Transverse colon (tissue), 4 donors: ENCODE measurements around the gene CATSPERD. TPM values are rescaled to one million over a fixed set of nuclear protein-coding genes. Genes with fewer than 3 reads are reported as not detected.

Experiments used
- DNase-seq: peaks from one replicate; pipeline ENCODE4 v3.0.0-alpha.2; 2019
- H3K27ac ChIP-seq, 4 donors: fragments of 200-600 bp; sonication (generic); 2 replicates each; pipeline ENCODE4 v1.5.1; 2016 to 2018; ENCODE audit warnings: inconsistent platforms in 4 of 4
- H3K27me3 ChIP-seq: fragments of 200-600 bp; sonication (generic); 2 replicates; pipeline ENCODE4 v1.5.1; 2017; ENCODE audit warnings: inconsistent platforms
- H3K36me3 ChIP-seq, 4 donors: fragments of 200-600 bp; sonication (generic); 2 replicates each; pipeline ENCODE4 v1.5.1; 2017 to 2019; ENCODE audit warnings: inconsistent platforms in 4 of 4
- H3K4me1 ChIP-seq, 4 donors: fragments of 200-600 bp; sonication (generic); 2 replicates each; pipeline ENCODE4 v1.5.1; 2017 to 2020; ENCODE audit warnings: inconsistent platforms in 4 of 4
- H3K4me3 ChIP-seq, 4 donors: fragments of 200-600 bp; sonication (generic); 1 replicate in 1 of 4; 2 replicates in 3 of 4; pipeline versions ENCODE4 v1.5.1 to v1.6.1; 2017 to 2019; ENCODE audit warnings: inconsistent platforms in 4 of 4
- H3K9me3 ChIP-seq, 2 donors: fragments of 200-600 bp; sonication (generic); 2 replicates each; pipeline ENCODE4 v1.5.1; 2017 to 2019; ENCODE audit warnings: inconsistent platforms in 2 of 2
- EP300 ChIP-seq: sonication (generic); formaldehyde crosslinking; IDR thresholded peaks from one replicate; pipeline ENCODE4 v1.6.1; 2017; ENCODE audit warnings: antibody characterized with exemption, low read depth
- POLR2A ChIP-seq: fragments of 450-650 bp; IDR thresholded peaks from one replicate; pipeline ENCODE4 v1.6.1; 2016; ENCODE audit warnings: antibody characterized with exemption, mild to moderate bottlenecking, moderate library complexity
- POLR2AphosphoS5 ChIP-seq, 3 donors: sonication (generic); formaldehyde crosslinking; IDR thresholded peaks; one replicate each; pipeline ENCODE4 v1.6.1; 2016; ENCODE audit warnings: antibody characterized with exemption in 3 of 3
- WGBS, 2 donors: methylation state at CpG; one replicate each; pipeline ENCODE4 v1.1.5; 2018; ENCODE audit warnings: low coverage in 1 of 2; 5-methylcytosine and 5-hydroxymethylcytosine counted together
- in situ Hi-C, 4 donors: fragments of 200-750 bp; cut with MboI; loops; one replicate each; pipeline versions ENCODE4 v1.15.0 to v1.15.1; 2017; ENCODE audit warnings: low sequenced_read_pairs in 3 of 4, low pct_ligation_motif_present in 1 of 4, low pct_unique_long_range_greater_than_20kb in 1 of 4
- intact Hi-C: fragments of 100-400 bp; cut with DNase I; formaldehyde crosslinking; loops from one replicate; pipeline ENCODE4 v1.15.1; 2023; ENCODE audit warnings: low total_unique reads
- total RNA-seq, 4 donors: library from RNA; depleted of rRNA; stranded (reverse); fragments of >200 nt; gene quantifications; one replicate each; pipeline ENCODE4 v1.1.0, GENCODE V29; 2016
- TF ChIP-seq, protein P1 (sequence below), 5 experiments: fragments of 200-600 bp in 3 of 5; fragments of 450-650 bp in 2 of 5; sonication (generic) in 3 of 5; IDR thresholded peaks; 1 replicate in 2 of 5; 2 replicates in 3 of 5; pipeline ENCODE4 v1.5.1; 2016 to 2017; ENCODE audit warnings: antibody characterized with exemption in 5 of 5, inconsistent platforms in 3 of 5, mild to moderate bottlenecking in 2 of 5, moderate library complexity in 1 of 5

The CATSPERD gene
- total RNA-seq, 4 donors from 2014 or later = not detected

DNA sequence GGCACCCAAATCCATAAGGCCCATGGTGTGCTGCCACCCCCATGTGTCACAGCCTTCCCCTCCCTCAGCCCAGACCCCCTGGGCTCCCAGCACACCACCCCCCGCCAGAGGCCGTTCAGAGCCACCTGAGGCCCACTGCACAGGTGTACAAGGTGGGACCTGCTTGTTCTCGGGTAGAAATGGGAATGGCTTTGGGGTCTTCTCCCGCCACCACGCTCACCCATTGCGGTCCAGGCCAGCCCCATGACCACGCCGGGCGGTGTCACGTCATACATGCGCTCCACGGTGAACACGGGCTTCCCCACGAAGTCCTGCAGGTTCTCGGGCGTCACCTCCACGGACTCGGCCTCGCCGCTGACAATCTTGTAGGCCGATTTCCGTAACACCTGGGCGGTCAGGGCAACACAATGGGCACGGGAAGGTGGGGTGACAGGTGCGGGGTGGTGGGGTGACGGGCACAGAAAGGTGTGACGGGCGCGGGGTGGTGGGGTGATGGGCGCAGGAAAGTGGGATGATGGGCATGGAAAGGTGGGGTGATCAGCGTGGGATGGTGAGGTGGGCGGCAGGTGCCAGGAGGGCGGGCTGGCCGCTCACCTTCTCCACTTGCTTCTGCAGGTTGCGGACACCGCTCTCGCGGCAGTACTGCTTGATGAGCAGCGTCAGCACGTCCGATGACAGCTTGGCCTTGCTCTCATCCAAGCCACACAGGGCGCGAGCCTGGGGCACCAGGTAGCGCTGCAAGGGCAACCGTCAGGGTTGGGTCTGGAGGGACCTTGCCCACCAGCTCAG is 26.1 kb upstream of the CATSPERD start:
- Histone ChIP-seq H3K27me3 (no peaks in the 10 kb centered on the region), H3K4me3 (no peak overlapping the region), H3K36me3 (peaks cover 0 to 36% (median 9%) of the 10 kb centered on the region in 4 donors), H3K9me3 (no peaks in the 10 kb centered on the region), H3K27ac (no peak overlapping the region), H3K4me1 (peaks cover 0 to 25% (median 16%) of the 10 kb centered on the region in 4 donors)
- no peak for DNase-seq
- WGBS, 2 donors = 92% methylated on average over 45 of the region's 45 CpGs; no CpG with 5 or more reads in 1 of the 2 donors
- TF ChIP-seq EP300 (no peak), POLR2A (no peak), POLR2AphosphoS5 (IDR thresholded peaks at IDR 0.05) (no peak)
- TF ChIP-seq, protein P1, sequence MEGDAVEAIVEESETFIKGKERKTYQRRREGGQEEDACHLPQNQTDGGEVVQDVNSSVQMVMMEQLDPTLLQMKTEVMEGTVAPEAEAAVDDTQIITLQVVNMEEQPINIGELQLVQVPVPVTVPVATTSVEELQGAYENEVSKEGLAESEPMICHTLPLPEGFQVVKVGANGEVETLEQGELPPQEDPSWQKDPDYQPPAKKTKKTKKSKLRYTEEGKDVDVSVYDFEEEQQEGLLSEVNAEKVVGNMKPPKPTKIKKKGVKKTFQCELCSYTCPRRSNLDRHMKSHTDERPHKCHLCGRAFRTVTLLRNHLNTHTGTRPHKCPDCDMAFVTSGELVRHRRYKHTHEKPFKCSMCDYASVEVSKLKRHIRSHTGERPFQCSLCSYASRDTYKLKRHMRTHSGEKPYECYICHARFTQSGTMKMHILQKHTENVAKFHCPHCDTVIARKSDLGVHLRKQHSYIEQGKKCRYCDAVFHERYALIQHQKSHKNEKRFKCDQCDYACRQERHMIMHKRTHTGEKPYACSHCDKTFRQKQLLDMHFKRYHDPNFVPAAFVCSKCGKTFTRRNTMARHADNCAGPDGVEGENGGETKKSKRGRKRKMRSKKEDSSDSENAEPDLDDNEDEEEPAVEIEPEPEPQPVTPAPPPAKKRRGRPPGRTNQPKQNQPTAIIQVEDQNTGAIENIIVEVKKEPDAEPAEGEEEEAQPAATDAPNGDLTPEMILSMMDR (IDR thresholded peaks at IDR 0.05) = no peak
- in situ Hi-C loops = no loop called here
- intact Hi-C loops = no loop called here

DNA sequence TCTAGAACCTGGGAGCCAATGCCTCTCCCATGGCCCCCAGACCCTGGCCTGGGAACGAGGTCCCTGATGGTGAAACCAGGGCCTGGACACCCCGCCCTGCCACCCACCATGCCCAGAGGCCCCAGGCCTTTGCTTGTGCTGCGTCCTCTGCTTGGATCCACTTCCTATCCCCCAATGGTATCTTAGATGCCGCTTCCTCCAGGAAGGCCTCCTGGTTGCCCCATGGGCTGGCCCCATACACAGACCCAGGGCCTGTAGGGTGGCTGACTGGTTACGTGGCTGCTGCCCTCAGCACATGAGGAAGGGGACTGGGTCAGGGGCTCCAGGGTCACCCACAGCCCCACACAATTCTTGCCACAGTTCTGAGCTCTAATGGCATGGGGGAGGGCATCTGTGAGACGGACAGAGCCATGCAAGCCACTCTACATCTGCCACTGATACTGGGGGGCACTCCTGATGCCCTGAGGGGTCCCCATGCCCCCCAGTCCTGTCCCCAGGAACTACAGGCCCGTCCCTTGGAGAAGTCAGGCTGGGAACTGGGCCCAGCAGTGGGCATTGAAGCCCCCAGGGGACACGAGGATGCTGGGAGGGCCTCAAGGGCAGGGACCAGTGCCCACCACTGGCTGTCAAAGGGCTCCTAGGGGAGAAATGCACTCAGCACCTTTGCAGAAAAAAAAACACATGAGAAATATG is 25.3 kb upstream of the CATSPERD start:
- Histone ChIP-seq H3K9me3 (no peaks in the 10 kb centered on the region), H3K27me3 (no peaks in the 10 kb centered on the region), H3K36me3 (peaks cover 0 to 36% (median 9%) of the 10 kb centered on the region in 4 donors), H3K4me3 (no peak overlapping the region), H3K4me1 (peaks cover 0 to 20% (median 15%) of the 10 kb centered on the region in 4 donors), H3K27ac (no peak overlapping the region)
- WGBS, 2 donors = 87% methylated on average over 8 of the region's 8 CpGs; no CpG with 5 or more reads in 1 of the 2 donors
- TF ChIP-seq EP300 = no peak
- no peak for TF ChIP-seq POLR2A
- TF ChIP-seq POLR2AphosphoS5 (IDR thresholded peaks at IDR 0.05) = no peak
- TF ChIP-seq, protein P1 (IDR thresholded peaks at IDR 0.05) = no peak
- intact Hi-C loops = no loop called here
- in situ Hi-C loops = no loop called here
- DNase-seq = no peak

DNA sequence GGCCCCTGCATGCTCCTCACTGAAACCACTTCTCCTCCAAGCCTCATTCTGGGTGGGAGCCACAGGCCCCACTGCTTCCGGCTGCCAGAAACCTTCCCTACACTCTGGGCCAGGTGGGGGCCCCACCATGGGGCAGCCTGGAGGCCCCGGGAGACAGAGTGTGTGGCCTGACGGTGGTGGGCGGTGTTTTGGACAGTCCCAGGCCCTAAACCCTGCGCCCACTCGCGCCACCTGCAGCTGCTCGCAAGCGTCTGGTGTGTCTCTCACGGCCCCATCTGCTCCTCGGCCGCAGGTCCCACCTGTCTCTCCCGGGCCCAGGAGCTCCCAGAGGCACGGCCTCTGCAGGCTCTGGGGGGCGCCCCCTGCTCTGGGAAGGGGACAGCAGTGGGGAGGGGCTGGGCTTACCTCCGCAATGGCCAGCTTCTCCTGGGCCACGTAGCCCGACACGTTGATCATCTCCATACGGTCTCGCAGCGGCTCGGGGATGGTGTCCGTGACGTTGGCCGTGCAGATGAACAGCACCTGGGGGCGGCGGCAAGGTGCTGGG is 24.7 kb upstream of the CATSPERD start:
- intact Hi-C loops (no loop called here), in situ Hi-C loops (no loop called here)
- Histone ChIP-seq H3K27me3 (no peaks in the 10 kb centered on the region), H3K36me3 (peaks cover 0 to 36% (median 9%) of the 10 kb centered on the region in 4 donors), H3K27ac (no peak overlapping the region), H3K9me3 (no peaks in the 10 kb centered on the region), H3K4me1 (peaks cover 0 to 19% (median 15%) of the 10 kb centered on the region in 4 donors), H3K4me3 (no peak overlapping the region)
- DNase-seq = no peak
- 80% methylated on average over 27 of the region's 28 CpGs; no CpG with 5 or more reads in 1 of the 2 donors for WGBS, 2 donors
- TF ChIP-seq, protein P1 (IDR thresholded peaks at IDR 0.05) = no peak
- no peak for TF ChIP-seq POLR2AphosphoS5 (IDR thresholded peaks at IDR 0.05)
- TF ChIP-seq POLR2A = no peak
- TF ChIP-seq EP300 = no peak
